ENCODE results near the gene RNF115. TPM values are rescaled to one million over a fixed set of nuclear protein-coding genes. Genes with fewer than 3 reads are reported as not detected.

Gene RNF115
- 10 to 100 TPM; 11.4 to 17.3 (median 15.6) TPM for total RNA-seq
- 1 to 10 TPM; 3.7 to 4.5 TPM for polyA plus RNA-seq
- total RNA-seq = 49.0 reads per million, percentile 71 among the genes with 10 or more reads in this experiment

DNA sequence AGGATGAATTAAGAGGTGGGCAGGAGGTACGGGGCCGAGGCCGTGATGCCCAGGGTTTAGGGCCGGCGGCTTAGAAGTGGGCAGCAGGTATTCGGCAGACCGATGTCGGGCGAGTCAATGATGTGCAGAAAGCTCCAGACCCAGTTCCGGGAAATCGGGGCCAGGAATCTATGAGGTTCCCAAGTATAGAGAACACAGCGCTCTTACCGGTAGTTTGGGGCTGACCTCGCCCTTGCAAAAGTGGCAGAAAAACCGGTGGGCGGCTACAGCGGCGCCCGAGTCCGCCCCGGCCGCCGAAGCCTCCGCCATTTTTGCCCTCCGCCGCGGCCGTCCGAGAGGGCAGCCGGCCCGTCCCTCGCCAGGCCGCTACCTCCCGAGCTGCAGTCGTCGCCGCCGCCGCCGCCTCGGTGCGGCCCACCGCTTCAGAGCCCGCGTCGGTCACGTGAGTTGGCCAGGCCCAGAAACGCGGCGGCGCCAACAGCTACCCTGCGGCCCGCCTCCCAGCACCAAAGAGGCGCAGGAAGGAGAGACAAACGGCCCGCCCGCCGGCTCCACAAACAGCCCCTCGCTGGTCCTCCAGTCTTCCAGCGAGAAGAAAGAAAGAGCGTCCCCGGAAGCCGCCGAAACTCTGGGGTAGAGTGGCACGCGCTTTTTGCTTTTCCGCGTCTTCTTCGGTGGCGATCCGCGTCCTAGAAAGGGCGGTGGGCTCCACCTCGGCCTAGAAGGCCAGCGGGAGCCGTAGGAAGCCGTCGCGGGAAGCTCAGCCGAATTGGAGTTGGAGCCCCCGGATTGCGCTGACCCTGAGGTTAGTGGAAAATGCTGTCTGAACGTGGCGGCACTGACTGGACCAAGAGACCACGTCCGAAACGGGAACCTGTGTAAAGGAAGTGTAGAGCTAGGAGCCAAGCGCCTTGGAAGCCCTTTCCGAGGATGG is at the start of gene RNF115, which contains the start of gene POLR3C:
RNF115 (minus strand) TSS at position 531 of the 934 bp plus-strand sequence; CDS start at position 309, 222 bp downstream.
POLR3C (plus strand) TSS at position 636 of the 934 bp plus-strand sequence. CDS start 1,577 bp downstream, outside the sequence.
- Mint-ChIP-seq H3K4me3 (peak within 1 kb of the TSS; percentile 91 to 100 (median 98)), H3K27me3 (no peaks in the 10 kb centered on the region), H3K36me3 (peaks cover 13 to 33% (median 27%) of the 10 kb centered on the region in 5 donors), H3K27ac (peak within 1 kb of the TSS; percentile 91 to 98 (median 96)), H3K4me1 (peaks cover 19 to 43% (median 35%) of the 10 kb centered on the region in 7 donors), H3K9me3 (no peaks in the 10 kb centered on the region)
- Histone ChIP-seq H3K27ac (ENCODE audit: low read depth, low read length) (peak within 1 kb of the TSS; percentile 82), H3K4me3 (ENCODE audit: low read length) (peak within 1 kb of the TSS; percentile 99), H3K36me3 (ENCODE audit: control insufficient read depth in 2 of 3, insufficient read depth in 3 of 3, low read length in 3 of 3) (peaks cover 12 to 30% (median 13%) of the 10 kb centered on the region in 3 experiments), H3K27me3 (ENCODE audit: control insufficient read depth in 2 of 2, insufficient read depth in 2 of 2, low read length in 2 of 2) (no peaks in the 10 kb centered on the region), H3K4me1 (ENCODE audit: control insufficient read depth in 2 of 2, insufficient read depth in 2 of 2, low read length in 2 of 2) (peaks cover 10 to 14% of the 10 kb centered on the region in 2 donors), H3K9me3 (ENCODE audit: control insufficient read depth in 2 of 3, low read length in 3 of 3) (no peaks in the 10 kb centered on the region)
- intact Hi-C loops (cut with micrococcal nuclease) = loop anchor here (1.0 to 10.0 kb wide), 4 partner anchors 35 to 103 kb away; partner anchors contain the start of genes PIAS3 (in 2 of the 2), PEX11B (in 1 of the 2) and RBM8A (in 1 of the 2)
- ATAC-seq = peak; percentile 95
- ChIA-PET CTCF (interaction anchor here (0.6 to 3.1 kb wide), 4 partner anchors 22 to 174 kb away, joined by 3 to 21 read pairs (median 4); partner anchors contain the start of genes ANKRD34A, NUDT17 and POLR3GL), POLR2A (interaction anchor here (0.5 to 1.7 kb wide), 17 partner anchors 11 to 214 kb away, joined by 3 to 15 read pairs (median 5); partner anchors contain the start of genes ANKRD34A, LIX1L, NUDT17 and PEX11B)
- peak; percentile 63 to 88 (median 82) for DNase-seq

DNA sequence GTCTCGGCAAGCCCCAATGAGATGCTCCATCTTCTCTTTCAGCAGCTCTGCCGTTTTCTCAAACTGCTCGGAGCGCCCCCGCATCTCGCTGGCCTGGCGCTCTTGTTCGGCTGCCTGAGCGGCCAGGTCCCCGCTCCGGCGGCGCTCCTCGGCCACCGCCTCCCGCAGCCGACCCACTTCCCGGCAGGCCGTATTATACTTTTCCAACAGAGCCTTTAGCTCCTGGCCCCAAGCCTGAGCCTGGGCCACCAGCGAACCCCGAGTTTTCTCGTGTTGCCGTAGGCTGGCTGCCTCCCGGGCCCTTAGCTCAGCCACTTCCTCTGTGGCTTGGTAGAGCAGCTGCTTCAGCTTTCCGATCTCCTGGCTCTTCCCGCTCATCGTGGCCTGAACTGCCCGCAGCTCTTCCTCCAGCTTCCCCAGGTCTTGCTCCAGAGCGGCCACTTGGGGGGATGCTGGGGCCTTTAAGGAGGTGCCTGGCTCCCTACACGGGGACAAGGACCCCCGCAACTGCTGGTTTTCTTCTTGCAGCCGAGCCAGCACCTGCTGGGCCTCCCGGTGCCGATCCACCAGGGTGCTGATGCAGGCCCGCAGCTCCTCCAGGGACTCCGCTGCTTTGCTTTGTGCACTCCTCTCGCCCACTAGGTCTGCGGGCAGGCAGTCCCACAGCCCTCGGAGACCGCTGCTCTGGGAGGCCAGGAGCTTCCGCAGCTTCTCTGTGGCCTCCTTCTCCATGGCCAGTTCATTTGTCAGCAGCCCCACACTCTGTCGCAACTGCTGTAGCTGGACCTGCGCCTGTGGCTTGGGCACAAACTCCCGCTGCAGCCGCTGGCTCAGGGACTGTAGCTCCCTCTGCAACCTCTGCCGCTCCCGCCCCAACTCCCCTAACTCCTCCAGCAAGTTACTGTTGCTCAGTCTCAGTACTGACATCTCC is 48.4 kb upstream of the RNF115 start:
- peak overlapping the region; percentile 75 to 87 (median 82) for H3K4me3 Mint-ChIP-seq
- H3K9me3 Mint-ChIP-seq = no peaks in the 10 kb centered on the region
- peak; percentile 87 for ATAC-seq
- H3K36me3 ChIP-seq (ENCODE audit: control insufficient read depth in 2 of 3, insufficient read depth in 3 of 3, low read length in 3 of 3) = no peaks in the 10 kb centered on the region
- H3K27ac Mint-ChIP-seq = peak overlapping the region; percentile 39 to 92 (median 76)
- peak overlapping the region; percentile 46 for H3K27ac ChIP-seq (ENCODE audit: low read depth, low read length)
- peak overlapping the region; percentile 55 for H3K4me3 ChIP-seq (ENCODE audit: low read length)
- peak in 8 of 9 donors; percentile 21 to 54 (median 44) for DNase-seq
- intact Hi-C loops (cut with micrococcal nuclease) = loop anchor here in 1 of 2 donors (1.0 to 2.0 kb wide), 2 partner anchors 13 to 27 kb away; partner anchors contain the start of genes NUDT17 and PIAS3
- H3K4me1 Mint-ChIP-seq = peaks cover 16 to 18% (median 17%) of the 10 kb centered on the region in 7 donors
- peaks cover 5 to 6% of the 10 kb centered on the region in 2 donors for H3K4me1 ChIP-seq (ENCODE audit: control insufficient read depth in 2 of 2, insufficient read depth in 2 of 2, low read length in 2 of 2)
- CTCF ChIA-PET = interaction anchor here (1.2 to 3.2 kb wide), 3 partner anchors 11 to 145 kb away, joined by 3 to 21 read pairs (median 4); partner anchors contain the start of gene NUDT17
- POLR2A ChIA-PET = interaction anchor here (0.6 to 3.3 kb wide), 9 partner anchors 9 to 166 kb away, joined by 3 to 32 read pairs (median 3); partner anchors contain the start of genes PIAS3 and POLR3C
- H3K36me3 Mint-ChIP-seq = peaks cover 0 to 1% (median 0%) of the 10 kb centered on the region in 5 donors
- peaks cover 0 to 42% (median 0%) of the 10 kb centered on the region in 5 donors for H3K27me3 Mint-ChIP-seq
- no peaks in the 10 kb centered on the region for H3K9me3 ChIP-seq (ENCODE audit: control insufficient read depth in 2 of 3, low read length in 3 of 3)
- no peaks in the 10 kb centered on the region for H3K27me3 ChIP-seq (ENCODE audit: control insufficient read depth in 2 of 2, insufficient read depth in 2 of 2, low read length in 2 of 2)

DNA sequence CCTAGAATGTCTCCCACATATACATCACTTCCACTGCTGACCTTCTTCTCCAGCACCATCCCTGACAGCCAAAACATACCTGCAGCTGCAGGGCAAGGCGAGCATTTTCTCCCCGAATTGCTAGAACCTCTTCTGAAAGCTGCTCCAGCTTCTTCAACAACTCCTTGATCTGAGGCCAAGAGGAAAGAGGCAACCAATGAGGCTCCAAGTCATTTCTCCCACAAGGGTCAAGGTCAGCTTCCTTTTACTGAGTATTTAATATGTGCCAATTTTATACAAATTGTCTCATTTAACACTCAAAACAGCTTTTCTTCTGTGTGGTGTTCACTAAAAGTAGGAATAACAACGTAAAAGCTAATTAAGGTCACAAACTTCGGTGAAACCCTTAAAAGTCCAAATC is 44.3 kb upstream of the RNF115 start:
- peaks cover 0 to 38% (median 0%) of the 10 kb centered on the region in 5 donors for H3K27me3 Mint-ChIP-seq
- H3K9me3 ChIP-seq (ENCODE audit: control insufficient read depth in 2 of 3, low read length in 3 of 3) = no peaks in the 10 kb centered on the region
- POLR2A ChIA-PET = interaction anchor here (0.6 to 0.9 kb wide), 2 partner anchors 9 to 93 kb away, joined by 3 to 5 read pairs; no protein-coding TSS in a partner anchor
- H3K4me1 Mint-ChIP-seq = peaks cover 15 to 18% (median 17%) of the 10 kb centered on the region in 7 donors
- CTCF ChIA-PET = interaction anchor here (0.9 kb wide), 1 partner anchor 9 kb away, joined by 3 read pairs; the partner anchor contains the start of gene PIAS3
- intact Hi-C loops (cut with micrococcal nuclease) = no loop called here
- no peak overlapping the region for H3K4me3 Mint-ChIP-seq
- H3K9me3 Mint-ChIP-seq = no peaks in the 10 kb centered on the region
- no peak overlapping the region for H3K4me3 ChIP-seq (ENCODE audit: low read length)
- peaks cover 0 to 3% (median 0%) of the 10 kb centered on the region in 5 donors for H3K36me3 Mint-ChIP-seq
- no peaks in the 10 kb centered on the region for H3K36me3 ChIP-seq (ENCODE audit: control insufficient read depth in 2 of 3, insufficient read depth in 3 of 3, low read length in 3 of 3)
- no peak overlapping the region for H3K27ac ChIP-seq (ENCODE audit: low read depth, low read length)
- no peak for DNase-seq
- H3K27ac Mint-ChIP-seq = no peak overlapping the region
- peaks cover 5 to 6% of the 10 kb centered on the region in 2 donors for H3K4me1 ChIP-seq (ENCODE audit: control insufficient read depth in 2 of 2, insufficient read depth in 2 of 2, low read length in 2 of 2)
- H3K27me3 ChIP-seq (ENCODE audit: control insufficient read depth in 2 of 2, insufficient read depth in 2 of 2, low read length in 2 of 2) = no peaks in the 10 kb centered on the region
- no peak for ATAC-seq

DNA sequence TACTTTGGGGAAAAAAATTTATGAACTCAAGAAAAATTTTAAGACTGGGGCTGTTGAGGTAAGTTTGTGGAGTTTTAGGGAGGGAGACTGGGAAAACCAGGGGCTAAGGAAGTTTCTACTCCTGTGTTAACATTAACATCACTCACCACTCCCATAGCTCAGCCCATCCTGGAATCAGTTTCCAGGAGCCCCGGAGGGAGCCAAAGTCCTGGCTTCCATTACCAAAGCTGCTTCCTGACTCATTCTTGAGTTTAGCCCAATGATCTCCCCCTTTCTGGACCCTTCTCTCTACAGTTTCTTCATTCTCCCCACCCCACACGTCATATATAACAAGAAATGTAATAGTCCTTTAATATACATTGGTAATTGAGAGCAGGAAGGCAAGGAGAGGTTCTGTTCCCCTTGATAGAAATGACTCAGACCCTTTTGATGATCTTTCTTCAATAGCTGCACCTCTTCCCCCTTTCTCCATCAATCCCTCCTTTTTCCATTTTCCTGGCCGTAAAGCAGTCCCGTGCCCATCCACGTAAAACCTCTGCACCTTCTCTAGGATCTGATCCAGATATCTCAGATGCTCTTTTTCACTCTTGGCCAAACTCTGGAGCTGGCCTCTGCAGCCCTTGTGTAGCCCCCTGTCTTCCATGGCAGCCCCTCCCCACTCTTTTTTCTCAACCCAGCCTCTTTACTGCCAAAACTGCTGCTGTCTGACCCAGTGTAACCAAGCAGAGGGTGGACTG is 39.6 kb upstream of the RNF115 start:
- peaks cover 0 to 33% (median 0%) of the 10 kb centered on the region in 5 donors for H3K27me3 Mint-ChIP-seq
- peaks cover 0 to 11% (median under 1%) of the 10 kb centered on the region in 7 donors for H3K4me1 Mint-ChIP-seq
- H3K4me1 ChIP-seq (ENCODE audit: control insufficient read depth in 2 of 2, insufficient read depth in 2 of 2, low read length in 2 of 2) = peaks cover 0 to 3% of the 10 kb centered on the region in 2 donors
- DNase-seq (no peak), ATAC-seq (no peak)
- H3K27ac Mint-ChIP-seq = no peak overlapping the region
- no peak overlapping the region for H3K4me3 ChIP-seq (ENCODE audit: low read length)
- peaks cover 0 to 9% (median 0%) of the 10 kb centered on the region in 3 experiments for H3K36me3 ChIP-seq (ENCODE audit: control insufficient read depth in 2 of 3, insufficient read depth in 3 of 3, low read length in 3 of 3)
- H3K27ac ChIP-seq (ENCODE audit: low read depth, low read length) = no peak overlapping the region
- intact Hi-C loops (cut with micrococcal nuclease) = no loop called here
- no peaks in the 10 kb centered on the region for H3K27me3 ChIP-seq (ENCODE audit: control insufficient read depth in 2 of 2, insufficient read depth in 2 of 2, low read length in 2 of 2)
- H3K36me3 Mint-ChIP-seq = peaks cover 0 to 3% (median 0%) of the 10 kb centered on the region in 5 donors
- POLR2A ChIA-PET = interaction anchor here (1.2 to 1.5 kb wide), 4 partner anchors 8 to 64 kb away, joined by 3 to 4 read pairs (median 3); partner anchors contain the start of genes PEX11B and RBM8A
- H3K9me3 ChIP-seq (ENCODE audit: control insufficient read depth in 2 of 3, low read length in 3 of 3) = no peaks in the 10 kb centered on the region
- no peaks in the 10 kb centered on the region for H3K9me3 Mint-ChIP-seq
- H3K4me3 Mint-ChIP-seq = no peak overlapping the region
- CTCF ChIA-PET = no interaction called here

DNA sequence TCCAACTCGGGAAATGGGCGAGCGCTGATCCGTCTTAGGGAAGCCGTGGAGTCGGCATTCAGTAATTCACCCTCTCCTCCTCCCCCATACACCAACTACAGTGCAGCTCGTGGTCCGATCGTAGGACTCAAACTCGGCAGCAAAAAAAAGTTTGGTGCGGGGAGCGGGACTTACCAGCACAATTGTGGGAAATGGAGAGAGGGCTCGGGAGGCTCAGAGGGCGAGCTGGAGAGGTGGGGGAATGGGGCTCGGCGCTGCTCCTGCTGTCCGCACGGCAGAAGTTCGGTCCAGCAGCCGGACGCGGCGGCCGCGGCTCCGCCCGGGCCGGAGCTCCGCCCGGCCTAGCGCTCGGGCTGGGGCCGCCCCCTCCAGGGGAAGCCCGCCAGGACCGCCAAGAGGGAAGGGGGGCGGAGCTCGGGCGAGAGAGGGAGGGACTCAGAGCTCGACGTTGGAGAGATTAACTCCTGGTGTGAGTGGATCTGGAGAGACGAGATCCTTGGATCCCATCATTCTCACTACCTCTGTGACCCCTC is 35.7 kb upstream of the RNF115 start:
- peaks cover 0 to 16% (median 4%) of the 10 kb centered on the region in 5 donors for H3K36me3 Mint-ChIP-seq
- ATAC-seq (peak; percentile 77), DNase-seq (peak; percentile 39 to 88 (median 49))
- H3K27ac ChIP-seq (ENCODE audit: low read depth, low read length) = peak overlapping the region; percentile 80
- peak overlapping the region; percentile 84 to 96 (median 91) for H3K27ac Mint-ChIP-seq
- no peaks in the 10 kb centered on the region for H3K27me3 ChIP-seq (ENCODE audit: control insufficient read depth in 2 of 2, insufficient read depth in 2 of 2, low read length in 2 of 2)
- ChIA-PET POLR2A (interaction anchor here (0.7 to 4.7 kb wide), 25 partner anchors 9 to 178 kb away, joined by 3 to 49 read pairs (median 4); partner anchors contain the start of genes ANKRD34A, ANKRD35, LIX1L and NUDT17), CTCF (interaction anchor here (0.7 to 4.3 kb wide), 9 partner anchors 9 to 176 kb away, joined by 3 to 81 read pairs (median 5); partner anchors contain the start of genes LIX1L and NUDT17)
- H3K4me1 Mint-ChIP-seq = peaks cover 10 to 22% (median 12%) of the 10 kb centered on the region in 7 donors
- no peaks in the 10 kb centered on the region for H3K9me3 Mint-ChIP-seq
- peaks cover 0 to 16% (median 0%) of the 10 kb centered on the region in 5 donors for H3K27me3 Mint-ChIP-seq
- peaks cover 7 to 10% of the 10 kb centered on the region in 2 donors for H3K4me1 ChIP-seq (ENCODE audit: control insufficient read depth in 2 of 2, insufficient read depth in 2 of 2, low read length in 2 of 2)
- H3K4me3 Mint-ChIP-seq = peak overlapping the region; percentile 96 to 99 (median 98)
- H3K4me3 ChIP-seq (ENCODE audit: low read length) = peak overlapping the region; percentile 88
- intact Hi-C loops (cut with micrococcal nuclease) = loop anchor here (1.0 to 2.0 kb wide), 10 partner anchors 13 to 176 kb away; partner anchors contain the start of genes PEX11B (in 2 of the 2), POLR3C (in 2 of the 2), RBM8A (in 2 of the 2) and RNF115 (in 2 of the 2)
- H3K36me3 ChIP-seq (ENCODE audit: control insufficient read depth in 2 of 3, insufficient read depth in 3 of 3, low read length in 3 of 3) = peaks cover 0 to 25% (median 0%) of the 10 kb centered on the region in 3 experiments
- no peaks in the 10 kb centered on the region for H3K9me3 ChIP-seq (ENCODE audit: control insufficient read depth in 2 of 3, low read length in 3 of 3)
